ENCODE measurements around the gene PGAM1. TPM values are rescaled to one million over a fixed set of nuclear protein-coding genes. Genes with fewer than 3 reads are reported as not detected.

The PGAM1 gene
- total and polyA plus RNA-seq, 8 donors, result 22.2 to 72.8 (median 46.6) TPM

GRCh38 chr10:97381626-97382025 is 44.4 kb upstream of the PGAM1 start:
- peaks cover 0 to 52% (median 8%) of the 10 kb centered on the region in 3 donors for H3K36me3 ChIP-seq
- no peaks in the 10 kb centered on the region for H3K9me3 ChIP-seq
- no peaks in the 10 kb centered on the region for H3K4me1 ChIP-seq
- no peak overlapping the region for H3K27ac ChIP-seq
- ATAC-seq (no peak), DNase-seq (no peak), FAIRE-seq (no peak)
- 80 to 93% methylated on average over 8 of the region's 8 CpGs for WGBS, 2 donors
- H3K4me3 ChIP-seq, result no peak overlapping the region
- TF ChIP-seq CTCF (IDR thresholded peaks at IDR 0.05), result no peak
- intact Hi-C loops (cut with DNase I), result no loop called here
- H3K27me3 ChIP-seq, result no peaks in the 10 kb centered on the region

- TF ChIP-seq CTCF (IDR thresholded peaks at IDR 0.05), result no peak
- intact Hi-C loops (cut with DNase I), result no loop called here
- Histone ChIP-seq H3K4me1 (no peaks in the 10 kb centered on the region), H3K9me3 (no peaks in the 10 kb centered on the region), H3K27ac (no peak overlapping the region), H3K27me3 (no peaks in the 10 kb centered on the region), H3K36me3 (peaks cover 0 to 46% (median 7%) of the 10 kb centered on the region in 3 donors), H3K4me3 (no peak overlapping the region)
- 92 to 94% methylated on average over 7 of the region's 7 CpGs for WGBS, 2 donors
- FAIRE-seq (no peak), ATAC-seq (no peak), DNase-seq (no peak)
Observed at GRCh38 chr10:97383159-97383558, 42.8 kb upstream of the PGAM1 start.

GRCh38 chr10:97384156-97384555 is 41.8 kb upstream of the PGAM1 start:
- H3K4me1 ChIP-seq, result no peaks in the 10 kb centered on the region
- no peak for ATAC-seq
- H3K27ac ChIP-seq, result no peak overlapping the region
- H3K9me3 ChIP-seq, result no peaks in the 10 kb centered on the region
- DNase-seq, result peak in 1 of 6 donors; percentile 57
- intact Hi-C loops (cut with DNase I), result no loop called here
- 95 to 96% methylated on average over 5 of the region's 5 CpGs for WGBS, 2 donors
- H3K27me3 ChIP-seq, result no peaks in the 10 kb centered on the region
- FAIRE-seq, result no peak
- H3K4me3 ChIP-seq, result no peak overlapping the region
- H3K36me3 ChIP-seq, result peaks cover 0 to 47% (median 11%) of the 10 kb centered on the region in 3 donors
- TF ChIP-seq CTCF (IDR thresholded peaks at IDR 0.05), result no peak

- Histone ChIP-seq H3K9me3 (no peaks in the 10 kb centered on the region), H3K27me3 (no peaks in the 10 kb centered on the region), H3K36me3 (peaks cover 0 to 45% (median 11%) of the 10 kb centered on the region in 3 donors), H3K4me3 (no peak overlapping the region), H3K27ac (no peak overlapping the region), H3K4me1 (no peaks in the 10 kb centered on the region)
- ATAC-seq (no peak), DNase-seq (peak in 1 of 6 donors; percentile 42), FAIRE-seq (no peak)
- intact Hi-C loops (cut with DNase I), result no loop called here
- no peak for TF ChIP-seq CTCF (IDR thresholded peaks at IDR 0.05)
- WGBS, 2 donors, result 87 to 93% methylated on average over 6 of the region's 6 CpGs
Observed at GRCh38 chr10:97384641-97385040, 41.4 kb upstream of the PGAM1 start.

- intact Hi-C loops (cut with DNase I), result no loop called here
- Histone ChIP-seq H3K36me3 (peaks cover 0 to 48% (median 15%) of the 10 kb centered on the region in 3 donors), H3K27ac (no peak overlapping the region), H3K4me1 (no peaks in the 10 kb centered on the region), H3K9me3 (no peaks in the 10 kb centered on the region), H3K4me3 (no peak overlapping the region), H3K27me3 (no peaks in the 10 kb centered on the region)
- TF ChIP-seq CTCF (IDR thresholded peaks at IDR 0.05), result no peak
- 79 to 85% methylated on average over 7 of the region's 7 CpGs for WGBS, 2 donors
- DNase-seq (no peak), FAIRE-seq (no peak), ATAC-seq (no peak)
Observed at GRCh38 chr10:97385565-97385964, 40.4 kb upstream of the PGAM1 start.

Measured in pancreas (tissue), 10 donors.